ENCODE data around the gene NUB1. TPM values are rescaled to one million over a fixed set of nuclear protein-coding genes. Genes with fewer than 3 reads are reported as not detected.

The NUB1 gene
- total RNA-seq, 1 donor from 2014 or later, result 41.6 TPM

- Mint-ChIP-seq H3K4me3 (ENCODE audit: unreplicated experiment) (no peak overlapping the region), H3K4me1 (ENCODE audit: low read depth, unreplicated experiment) (peaks cover 3% of the 10 kb centered on the region), H3K9me3 (ENCODE audit: unreplicated experiment) (peaks cover 10% of the 10 kb centered on the region), H3K27me3 (ENCODE audit: low read depth, unreplicated experiment) (peaks cover 59% of the 10 kb centered on the region), H3K36me3 (ENCODE audit: low read depth, unreplicated experiment) (peaks cover 4% of the 10 kb centered on the region), H3K27ac (ENCODE audit: unreplicated experiment) (no peak overlapping the region)
- H3K27ac ChIP-seq (ENCODE audit: low read depth, low read length), result no peak overlapping the region
- H3K9ac ChIP-seq (ENCODE audit: low read length), result no peak overlapping the region
- H3K79me2 ChIP-seq (ENCODE audit: insufficient read depth, low read length), result no peaks in the 10 kb centered on the region
- no peaks in the 10 kb centered on the region for H4K20me1 ChIP-seq (ENCODE audit: insufficient read depth, low read length)
- peaks cover 4% of the 10 kb centered on the region for H3K4me1 ChIP-seq (ENCODE audit: insufficient read depth, low read length)
- no peak for TF ChIP-seq EZH2 (IDR thresholded peaks at IDR 0.05; ENCODE audit: insufficient read depth, low read length)
- TF ChIP-seq, protein P1, sequence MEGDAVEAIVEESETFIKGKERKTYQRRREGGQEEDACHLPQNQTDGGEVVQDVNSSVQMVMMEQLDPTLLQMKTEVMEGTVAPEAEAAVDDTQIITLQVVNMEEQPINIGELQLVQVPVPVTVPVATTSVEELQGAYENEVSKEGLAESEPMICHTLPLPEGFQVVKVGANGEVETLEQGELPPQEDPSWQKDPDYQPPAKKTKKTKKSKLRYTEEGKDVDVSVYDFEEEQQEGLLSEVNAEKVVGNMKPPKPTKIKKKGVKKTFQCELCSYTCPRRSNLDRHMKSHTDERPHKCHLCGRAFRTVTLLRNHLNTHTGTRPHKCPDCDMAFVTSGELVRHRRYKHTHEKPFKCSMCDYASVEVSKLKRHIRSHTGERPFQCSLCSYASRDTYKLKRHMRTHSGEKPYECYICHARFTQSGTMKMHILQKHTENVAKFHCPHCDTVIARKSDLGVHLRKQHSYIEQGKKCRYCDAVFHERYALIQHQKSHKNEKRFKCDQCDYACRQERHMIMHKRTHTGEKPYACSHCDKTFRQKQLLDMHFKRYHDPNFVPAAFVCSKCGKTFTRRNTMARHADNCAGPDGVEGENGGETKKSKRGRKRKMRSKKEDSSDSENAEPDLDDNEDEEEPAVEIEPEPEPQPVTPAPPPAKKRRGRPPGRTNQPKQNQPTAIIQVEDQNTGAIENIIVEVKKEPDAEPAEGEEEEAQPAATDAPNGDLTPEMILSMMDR (IDR thresholded peaks at IDR 0.05; ENCODE audit: insufficient read depth, low read depth, low read length), result no peak
- FAIRE-seq, result no peak
- H3K9me3 ChIP-seq (ENCODE audit: insufficient read depth, low read depth, low read length), result peaks cover 3% of the 10 kb centered on the region
- no peak overlapping the region for H2AFZ ChIP-seq (ENCODE audit: low read depth, low read length)
- H3K4me3 ChIP-seq (ENCODE audit: insufficient read depth, low read depth, low read length), result no peak overlapping the region
- H3K27me3 ChIP-seq (ENCODE audit: insufficient read depth, low read length), result peaks cover 73% of the 10 kb centered on the region
- no peak overlapping the region for H3K4me2 ChIP-seq (ENCODE audit: low read length)
- no peak for DNase-seq (ENCODE audit: low read depth)
- H3K36me3 ChIP-seq (ENCODE audit: insufficient read depth, low read length), result no peaks in the 10 kb centered on the region
Observed at GRCh38 chr7:151413241-151413640, 71.6 kb downstream of the NUB1 start.

- no peaks in the 10 kb centered on the region for H3K4me1 Mint-ChIP-seq (ENCODE audit: low read depth, unreplicated experiment)
- Histone ChIP-seq H2AFZ (ENCODE audit: low read depth, low read length) (no peak overlapping the region), H3K4me1 (ENCODE audit: insufficient read depth, low read length) (no peaks in the 10 kb centered on the region), H3K4me3 (ENCODE audit: insufficient read depth, low read depth, low read length) (no peak overlapping the region), H3K9ac (ENCODE audit: low read length) (no peak overlapping the region), H3K27ac (ENCODE audit: low read depth, low read length) (no peak overlapping the region), H4K20me1 (ENCODE audit: insufficient read depth, low read length) (no peaks in the 10 kb centered on the region), H3K4me2 (ENCODE audit: low read length) (no peak overlapping the region), H3K36me3 (ENCODE audit: insufficient read depth, low read length) (no peaks in the 10 kb centered on the region), H3K79me2 (ENCODE audit: insufficient read depth, low read length) (no peaks in the 10 kb centered on the region), H3K9me3 (ENCODE audit: insufficient read depth, low read depth, low read length) (peaks cover 12% of the 10 kb centered on the region), H3K27me3 (ENCODE audit: insufficient read depth, low read length) (peaks cover 54% of the 10 kb centered on the region)
- peaks cover 51% of the 10 kb centered on the region for H3K27me3 Mint-ChIP-seq (ENCODE audit: low read depth, unreplicated experiment)
- H3K9me3 Mint-ChIP-seq (ENCODE audit: unreplicated experiment), result peaks cover 15% of the 10 kb centered on the region
- FAIRE-seq, result no peak
- TF ChIP-seq, protein P1 (IDR thresholded peaks at IDR 0.05; ENCODE audit: insufficient read depth, low read depth, low read length), result no peak
- no peak for TF ChIP-seq EZH2 (IDR thresholded peaks at IDR 0.05; ENCODE audit: insufficient read depth, low read length)
- no peak overlapping the region for H3K4me3 Mint-ChIP-seq (ENCODE audit: unreplicated experiment)
- H3K36me3 Mint-ChIP-seq (ENCODE audit: low read depth, unreplicated experiment), result peaks cover 2% of the 10 kb centered on the region
- H3K27ac Mint-ChIP-seq (ENCODE audit: unreplicated experiment), result no peak overlapping the region
- DNase-seq (ENCODE audit: low read depth), result no peak
Observed at GRCh38 chr7:151415375-151416105, 73.9 kb downstream of the NUB1 start.

Measured in astrocyte (in vitro differentiated cells and primary cell).